Measurements from ENCODE around the gene HSPA5.
"Not testable (repeated sequence)": the region's sequence is repeated elsewhere in the genome, so short reads cannot be mapped to it uniquely, and the experiment has no call there.

HSPA5 gene

GRCh38 chr9:125241000-125241862 lies at the start of gene HSPA5:
Gene HSPA5, minus strand, starts transcription at chr9:125241343. Its CDS starts 217 bp downstream, at chr9:125241126.
- peak; percentile 99 for DNase-seq

DNA sequence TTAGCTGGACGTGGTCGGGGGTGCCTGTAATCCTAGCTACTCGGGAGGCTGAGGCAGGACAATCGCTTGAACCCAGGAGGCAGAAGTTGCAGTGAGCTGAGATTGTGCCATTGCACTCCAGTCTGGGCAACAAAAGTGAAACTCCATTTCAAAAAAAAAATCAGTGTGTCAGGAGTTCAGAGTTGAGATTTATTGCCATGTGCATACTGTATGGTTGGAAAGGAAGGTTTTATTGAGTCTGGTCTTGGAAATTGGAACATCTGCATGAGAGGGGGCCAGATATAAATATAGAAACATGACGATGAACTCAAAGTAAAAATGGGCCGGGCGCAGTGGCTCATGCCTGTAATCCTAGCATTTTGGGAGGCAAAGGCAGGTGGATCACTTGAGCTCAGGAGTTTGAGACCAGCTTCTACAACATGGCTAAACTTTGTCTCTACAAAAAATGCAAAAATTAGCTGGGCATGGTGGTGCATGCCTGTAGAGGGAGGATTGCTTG lies 45.8 kb upstream of the HSPA5 start:
- DNase-seq, result not testable (repeated sequence)

DNA sequence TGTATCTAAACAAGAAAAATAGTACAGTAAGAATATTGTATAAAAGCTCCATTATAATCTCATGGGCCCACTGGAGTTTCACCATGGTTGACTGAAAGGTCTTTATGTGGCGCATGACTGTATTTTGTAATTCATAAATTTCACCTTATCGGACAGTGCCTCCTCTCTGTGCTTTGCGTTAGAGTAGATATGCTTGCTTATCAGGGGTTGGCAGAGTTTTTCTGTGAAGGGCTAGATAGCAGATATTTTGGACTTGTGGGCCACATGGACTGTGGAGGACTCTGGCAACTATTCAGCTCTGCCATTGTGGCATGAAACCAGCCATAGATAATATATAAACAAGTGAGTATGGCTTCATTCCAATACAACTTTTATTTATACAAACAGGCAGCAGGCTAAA lies 43.7 kb upstream of the HSPA5 start:
- no peak for DNase-seq

GRCh38 chr9:125280945-125281344 lies 39.8 kb upstream of the HSPA5 start:
- no peak for DNase-seq

DNA sequence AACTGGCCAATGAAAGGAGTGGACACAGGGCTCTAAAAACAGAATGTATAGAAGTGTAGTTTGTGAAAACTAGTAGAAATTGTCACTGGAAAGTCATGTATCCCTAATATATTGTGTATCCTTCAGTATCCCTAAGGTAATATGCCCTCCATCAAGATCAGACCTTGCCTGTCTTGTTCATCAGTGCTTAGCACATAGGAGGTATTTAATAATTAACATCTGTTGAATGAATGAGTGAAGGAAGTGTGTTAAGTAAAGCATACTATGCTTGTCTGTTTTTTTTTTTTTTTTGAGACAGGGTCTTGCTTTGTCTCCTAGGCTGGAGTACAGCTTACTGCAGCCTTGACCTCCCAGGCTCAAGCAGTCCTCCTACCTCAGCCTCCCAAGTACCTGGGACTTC lies 36.3 kb upstream of the HSPA5 start:
- DNase-seq, result no peak

DNA sequence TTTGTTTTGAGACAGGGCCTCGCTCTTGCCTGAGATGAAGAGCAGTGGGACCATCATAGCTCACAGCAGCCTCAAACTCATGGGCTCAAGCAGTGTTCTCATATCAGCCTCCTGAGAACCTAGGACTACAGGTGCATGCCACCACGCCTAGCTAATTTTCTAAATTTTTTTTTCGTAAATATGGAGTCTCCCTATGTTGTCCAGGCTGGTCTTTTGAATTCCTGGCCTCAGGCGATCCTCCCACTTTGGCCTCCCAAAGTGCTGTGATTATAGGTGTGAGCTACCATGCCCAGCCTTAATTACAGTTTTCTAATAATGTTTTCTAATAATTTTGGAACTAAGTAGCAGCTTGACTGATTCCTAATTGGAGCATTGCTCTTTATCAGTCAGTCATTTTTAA lies 35.6 kb upstream of the HSPA5 start:
- DNase-seq, result no peak

- DNase-seq, result no peak
Observed at GRCh38 chr9:125272697-125273096, 31.6 kb upstream of the HSPA5 start.

GRCh38 chr9:125271081-125271480 lies 29.9 kb upstream of the HSPA5 start:
- DNase-seq, result no peak

DNA sequence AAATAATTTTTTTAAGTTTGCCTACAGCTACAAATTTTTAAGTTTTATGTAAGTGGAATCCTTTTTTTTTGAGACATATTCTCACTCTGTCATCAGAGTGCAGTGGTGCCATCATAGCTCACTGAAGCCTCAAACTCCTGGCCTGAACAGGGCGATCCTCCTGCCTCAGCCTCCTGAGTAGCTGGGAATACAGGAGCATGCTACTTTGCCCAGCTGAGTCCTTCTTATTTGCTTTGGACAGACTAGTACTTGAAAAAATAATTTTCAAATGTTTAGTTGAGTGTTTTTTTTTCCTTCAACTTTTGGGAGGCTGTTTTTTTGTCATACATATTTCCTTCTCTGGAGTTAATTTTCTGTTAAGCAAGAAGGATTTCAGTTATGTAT lies 27.9 kb upstream of the HSPA5 start:
- no peak for DNase-seq

- DNase-seq, result no peak
Observed at GRCh38 chr9:125268394-125269013, 27.4 kb upstream of the HSPA5 start.

DNA sequence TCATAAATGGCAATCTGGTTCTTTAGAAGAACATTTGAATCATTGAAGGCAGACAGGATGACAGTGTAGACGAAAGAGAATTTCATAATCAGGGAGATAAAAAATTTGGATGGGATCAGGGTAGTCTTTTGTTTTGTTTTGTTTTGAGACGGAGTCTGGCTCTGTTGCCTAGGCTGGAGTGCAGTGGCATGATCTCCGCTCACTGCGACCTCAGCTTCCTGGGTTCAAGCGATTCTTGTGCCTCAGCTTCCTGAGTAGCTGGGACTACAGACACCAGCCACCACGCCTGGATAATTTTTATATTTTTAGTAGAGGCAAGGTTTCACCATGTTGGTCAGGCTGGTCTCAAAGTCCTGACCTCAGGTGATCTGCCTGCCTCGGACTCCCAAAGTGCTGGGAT lies 22.9 kb upstream of the HSPA5 start:
- not testable (repeated sequence) for DNase-seq

DNA sequence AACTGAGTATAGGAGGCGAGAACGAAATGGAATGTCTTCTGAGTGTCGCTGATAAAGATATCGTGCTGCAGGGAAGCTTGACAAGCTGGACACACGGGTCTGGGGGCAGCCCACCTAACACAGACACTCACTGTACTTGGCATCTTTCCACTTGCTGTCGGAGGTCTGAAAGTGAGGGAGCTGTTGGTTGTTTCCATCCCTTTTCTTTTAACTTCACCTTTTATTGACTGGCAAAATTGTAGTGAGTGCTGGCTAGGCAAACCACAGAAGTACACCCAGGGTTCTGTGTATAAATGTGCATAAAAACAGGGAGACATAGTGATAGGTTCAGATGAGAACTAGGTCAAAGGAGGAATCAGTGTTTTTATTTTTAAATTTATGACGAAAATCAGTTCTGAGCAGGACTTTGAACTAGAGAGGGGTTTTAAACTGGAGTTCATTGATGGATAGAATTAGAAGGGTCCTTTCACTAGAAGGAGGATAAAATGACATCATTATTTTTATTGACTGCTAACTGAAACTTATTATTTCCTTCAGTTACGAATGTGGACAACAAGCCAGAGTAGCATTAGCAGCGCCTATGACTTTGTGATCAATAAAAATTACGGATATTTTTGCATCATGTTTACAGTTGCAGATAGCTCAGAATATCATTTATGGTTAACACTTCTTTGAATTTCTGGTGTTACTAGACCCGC lies 21.3 kb upstream of the HSPA5 start:
- DNase-seq, result no peak

DNA sequence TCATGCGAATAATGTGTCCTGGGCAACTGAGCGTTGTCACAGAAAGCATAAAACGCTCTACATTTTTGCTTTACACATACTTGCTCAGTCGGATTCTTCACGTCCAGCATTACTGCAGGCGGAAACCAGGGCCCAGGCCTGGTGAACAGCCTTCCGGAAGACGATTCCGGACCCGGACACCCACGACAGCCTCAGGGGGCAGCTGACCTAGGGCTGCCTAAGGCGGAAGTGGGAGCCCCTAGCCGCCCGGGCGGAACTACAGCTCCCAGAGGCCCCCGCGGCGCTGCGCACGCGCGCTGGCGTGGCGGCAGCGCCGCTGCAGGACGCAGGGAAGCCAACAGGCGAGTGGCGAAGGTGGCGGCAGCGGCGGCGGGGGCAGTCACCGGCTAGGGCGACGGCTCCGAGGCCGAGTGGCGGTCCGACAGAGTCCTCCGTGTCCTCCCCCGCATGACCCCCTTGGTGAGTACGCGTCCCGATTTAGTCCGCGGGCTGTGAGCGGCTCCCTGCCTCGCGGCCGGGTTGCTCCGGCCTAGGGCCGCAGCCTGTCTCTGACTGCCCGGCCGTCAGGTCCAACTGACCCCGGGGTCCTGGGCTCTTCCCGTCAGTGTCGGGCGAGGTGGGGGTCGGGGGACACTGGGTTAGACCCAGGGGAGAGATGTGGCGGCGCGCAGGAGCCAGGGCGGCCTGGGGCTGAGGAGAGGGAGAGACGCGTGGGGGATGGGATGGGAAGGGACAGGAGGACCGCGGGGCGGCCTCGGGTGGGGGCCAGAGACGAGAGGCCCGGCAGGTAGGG lies 20.6 kb upstream of the HSPA5 start, which contains the start of gene GAPVD1:
Gene GAPVD1 (plus strand): TSS at position 326 of the 793 bp plus-strand sequence. CDS start 37,096 bp downstream, outside the sequence.
- DNase-seq, result peak; percentile 90

- no peak for DNase-seq
Observed at GRCh38 chr9:125260561-125260960, 19.4 kb upstream of the HSPA5 start.

DNA sequence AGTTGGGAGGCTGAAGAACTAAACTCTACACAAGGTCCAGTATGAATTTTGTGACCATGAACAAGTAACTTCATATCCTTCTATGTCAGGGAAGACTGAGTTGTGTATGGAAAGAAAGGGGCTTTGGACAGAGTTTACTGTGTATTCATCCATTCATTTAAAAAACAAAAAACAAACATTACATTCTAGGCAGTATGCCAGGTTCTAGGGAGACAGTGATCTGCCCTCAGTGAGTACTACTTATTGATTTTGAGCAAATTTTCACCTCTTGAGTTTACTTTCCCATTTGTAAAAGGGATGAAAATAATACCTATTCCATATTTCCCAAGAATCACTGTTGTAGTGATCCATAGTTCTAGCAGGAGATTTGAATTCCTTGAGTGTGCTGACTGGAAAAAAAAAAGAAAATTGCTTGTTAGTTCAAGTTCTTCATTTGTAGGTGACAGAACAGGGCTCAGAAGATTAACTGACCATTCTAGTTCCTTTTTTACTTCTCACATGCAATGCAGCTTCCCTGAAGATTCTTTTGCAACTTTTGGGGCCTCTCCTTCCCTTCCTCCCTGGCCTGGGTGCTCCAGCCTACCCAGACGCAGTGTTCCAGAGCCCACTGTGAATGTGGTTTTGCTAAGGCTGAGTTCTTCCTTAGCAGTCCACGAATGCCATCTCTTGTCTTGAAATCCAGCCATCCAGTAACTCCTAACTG lies 17.8 kb upstream of the HSPA5 start:
- peak; percentile 30 for DNase-seq

DNA sequence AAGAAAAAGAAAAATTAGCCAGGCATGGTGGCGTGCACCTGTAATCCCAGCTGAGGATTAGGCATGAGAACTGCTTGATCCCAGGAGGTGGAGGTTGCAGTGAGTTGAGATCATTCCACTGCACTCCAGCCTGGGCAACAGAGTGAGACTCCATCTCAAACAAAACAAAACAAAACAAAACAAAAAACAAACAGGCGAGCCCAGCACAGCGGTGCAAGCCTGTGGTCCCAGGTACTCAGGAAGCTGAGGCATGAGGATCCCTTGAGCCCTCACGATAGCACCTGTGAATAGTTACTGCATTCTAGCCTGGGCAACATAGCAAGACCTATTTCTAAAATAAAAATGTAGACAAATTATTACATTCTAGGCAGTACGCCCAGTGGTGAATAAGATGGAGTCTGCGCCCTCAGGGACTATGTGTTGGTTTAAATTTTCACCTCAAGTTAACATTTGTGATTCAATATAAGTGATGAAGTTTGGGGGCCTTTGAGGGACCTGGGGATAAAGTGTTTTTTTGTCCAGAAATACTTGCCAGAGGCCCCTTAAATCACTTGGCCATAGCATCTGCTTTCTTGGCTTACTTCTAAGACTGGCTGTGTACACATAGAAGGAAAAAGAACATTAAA lies 17.1 kb upstream of the HSPA5 start:
- no peak for DNase-seq

GRCh38 chr9:125255781-125256391 lies 14.7 kb upstream of the HSPA5 start:
- DNase-seq, result no peak

DNA sequence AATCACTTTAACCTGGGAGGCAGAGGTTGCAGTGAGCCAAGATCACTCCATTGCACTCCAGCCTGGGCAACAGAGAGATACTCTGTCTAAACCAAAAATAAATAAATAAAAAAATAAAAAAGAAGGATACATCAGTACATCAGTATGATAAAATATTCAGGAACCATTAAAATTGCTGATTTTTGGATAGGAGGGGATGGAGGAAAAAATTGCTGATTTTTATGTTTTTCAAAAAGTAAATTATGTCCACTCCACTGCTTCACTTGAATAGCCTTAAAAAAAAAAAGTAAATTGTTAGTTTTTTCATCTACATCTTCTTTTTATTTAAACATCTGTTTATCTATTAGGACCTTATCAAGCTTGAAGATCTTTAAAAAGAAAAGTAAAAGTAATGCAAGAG lies 13.1 kb upstream of the HSPA5 start:
- DNase-seq, result no peak

DNA sequence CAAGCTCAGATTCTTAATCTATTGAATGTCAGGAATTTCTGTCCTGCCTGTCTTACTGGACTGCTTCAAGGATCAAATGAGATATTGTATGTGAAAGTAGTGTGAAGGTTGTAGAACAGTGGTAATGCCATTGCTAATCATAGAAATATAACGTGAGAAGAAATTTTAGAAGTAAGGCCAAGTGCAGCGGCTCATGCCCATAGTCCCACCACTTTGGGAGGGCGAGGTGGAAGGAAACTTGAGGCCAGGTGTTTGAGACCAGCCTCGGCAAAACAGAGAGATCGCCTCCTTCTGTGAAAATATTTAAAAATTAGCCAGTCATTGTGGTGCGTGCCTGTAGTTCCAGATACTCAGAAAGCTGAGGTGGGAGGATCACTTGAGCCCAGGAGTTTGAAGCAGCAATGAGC lies 5.1 kb upstream of the HSPA5 start:
- no peak for DNase-seq

DNA sequence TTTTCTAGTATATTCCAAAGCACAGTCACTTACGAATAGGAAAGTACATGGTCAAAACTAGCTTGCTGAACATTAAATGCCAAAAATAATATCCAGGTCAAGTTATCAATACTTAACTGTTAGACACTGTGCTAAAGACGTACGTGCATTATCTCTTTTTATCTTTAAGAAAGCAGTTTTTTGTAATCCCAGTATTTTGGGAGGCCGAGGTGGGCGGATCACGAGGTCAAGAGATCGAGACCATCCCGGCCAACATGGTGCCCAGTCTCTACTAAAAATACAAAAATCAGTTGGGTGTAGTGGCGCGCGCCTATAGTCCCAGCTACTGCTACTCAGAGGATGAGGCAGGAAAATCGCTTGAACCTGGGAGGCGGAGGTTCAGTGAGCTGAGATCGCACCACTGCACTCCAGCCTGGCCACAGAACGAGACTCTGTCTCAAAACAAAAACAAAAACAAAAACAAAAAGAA lies 2.7 kb upstream of the HSPA5 start:
- DNase-seq, result no peak
